ENCODE measurements around the gene RAB11B.
"Not testable (repeated sequence)": the region's sequence is repeated elsewhere in the genome, so short reads cannot be mapped to it uniquely, and the experiment has no call there.

The RAB11B gene

GRCh38 chr19:8413629-8413995 is 23.5 kb downstream of the RAB11B start:
- DNase-seq: no peak

GRCh38 chr19:8416796-8417195 is 26.6 kb downstream of the RAB11B start:
- Histone ChIP-seq H4K20me1 (ENCODE audit: insufficient read depth, low read length) (no peaks in the 10 kb centered on the region), H3K79me2 (ENCODE audit: insufficient read depth, low read length) (no peaks in the 10 kb centered on the region), H3K4me3 (ENCODE audit: low read depth in 1 of 2, low read length in 2 of 2) (no peak overlapping the region), H3K4me1 (ENCODE audit: insufficient read depth, low read length) (peaks cover 10% of the 10 kb centered on the region), H3K36me3 (ENCODE audit: insufficient read depth, low read length) (no peaks in the 10 kb centered on the region), H3K27ac (ENCODE audit: low read length) (no peak overlapping the region), H3K9ac (ENCODE audit: low read depth, low read length) (no peak overlapping the region), H3K9me3 (ENCODE audit: insufficient read depth, low read length, severe bottlenecking) (no peaks in the 10 kb centered on the region), H2AFZ (ENCODE audit: low read depth, low read length) (no peak overlapping the region), H3K27me3 (ENCODE audit: insufficient read depth, low read length, poor library complexity) (no peaks in the 10 kb centered on the region), H3K4me2 (ENCODE audit: insufficient read depth, low read length) (no peak overlapping the region)
- DNase-seq (no peak), ATAC-seq (ENCODE audit: insufficient read depth, low read depth) (no peak)
- TF ChIP-seq EZH2 (IDR thresholded peaks at IDR 0.05; ENCODE audit: borderline replicate concordance, low read depth, low read length, severe bottlenecking): no peak

More at GRCh38 chr19:8413629-8413995, 23.5 kb downstream of the RAB11B start:
- Histone ChIP-seq H2AFZ (ENCODE audit: low read depth, low read length) (peak overlapping the region; percentile 83), H3K79me2 (ENCODE audit: insufficient read depth, low read length) (no peaks in the 10 kb centered on the region), H3K27me3 (ENCODE audit: insufficient read depth, low read length, poor library complexity) (no peaks in the 10 kb centered on the region), H4K20me1 (ENCODE audit: insufficient read depth, low read length) (no peaks in the 10 kb centered on the region), H3K4me2 (ENCODE audit: insufficient read depth, low read length) (peak overlapping the region; percentile 87), H3K9ac (ENCODE audit: low read depth, low read length) (peak overlapping the region; percentile 63), H3K36me3 (ENCODE audit: insufficient read depth, low read length) (no peaks in the 10 kb centered on the region), H3K4me1 (ENCODE audit: insufficient read depth, low read length) (peaks cover 10% of the 10 kb centered on the region), H3K27ac (ENCODE audit: low read length) (peak overlapping the region; percentile 3; the same call in 1 of the 2 replicates), H3K9me3 (ENCODE audit: insufficient read depth, low read length, severe bottlenecking) (no peaks in the 10 kb centered on the region), H3K4me3 (ENCODE audit: low read depth in 1 of 2, low read length in 2 of 2) (peak overlapping the region; percentile 23 to 66; a peak in 3 of 4 replicates)
- TF ChIP-seq CTCF (IDR thresholded peaks at IDR 0.05; ENCODE audit: borderline replicate concordance, extremely low read depth, low read length, poor library complexity, severe bottlenecking) (no peak), EZH2 (IDR thresholded peaks at IDR 0.05; ENCODE audit: borderline replicate concordance, low read depth, low read length, severe bottlenecking) (no peak)
- ATAC-seq (ENCODE audit: insufficient read depth, low read depth): no peak

DNA sequence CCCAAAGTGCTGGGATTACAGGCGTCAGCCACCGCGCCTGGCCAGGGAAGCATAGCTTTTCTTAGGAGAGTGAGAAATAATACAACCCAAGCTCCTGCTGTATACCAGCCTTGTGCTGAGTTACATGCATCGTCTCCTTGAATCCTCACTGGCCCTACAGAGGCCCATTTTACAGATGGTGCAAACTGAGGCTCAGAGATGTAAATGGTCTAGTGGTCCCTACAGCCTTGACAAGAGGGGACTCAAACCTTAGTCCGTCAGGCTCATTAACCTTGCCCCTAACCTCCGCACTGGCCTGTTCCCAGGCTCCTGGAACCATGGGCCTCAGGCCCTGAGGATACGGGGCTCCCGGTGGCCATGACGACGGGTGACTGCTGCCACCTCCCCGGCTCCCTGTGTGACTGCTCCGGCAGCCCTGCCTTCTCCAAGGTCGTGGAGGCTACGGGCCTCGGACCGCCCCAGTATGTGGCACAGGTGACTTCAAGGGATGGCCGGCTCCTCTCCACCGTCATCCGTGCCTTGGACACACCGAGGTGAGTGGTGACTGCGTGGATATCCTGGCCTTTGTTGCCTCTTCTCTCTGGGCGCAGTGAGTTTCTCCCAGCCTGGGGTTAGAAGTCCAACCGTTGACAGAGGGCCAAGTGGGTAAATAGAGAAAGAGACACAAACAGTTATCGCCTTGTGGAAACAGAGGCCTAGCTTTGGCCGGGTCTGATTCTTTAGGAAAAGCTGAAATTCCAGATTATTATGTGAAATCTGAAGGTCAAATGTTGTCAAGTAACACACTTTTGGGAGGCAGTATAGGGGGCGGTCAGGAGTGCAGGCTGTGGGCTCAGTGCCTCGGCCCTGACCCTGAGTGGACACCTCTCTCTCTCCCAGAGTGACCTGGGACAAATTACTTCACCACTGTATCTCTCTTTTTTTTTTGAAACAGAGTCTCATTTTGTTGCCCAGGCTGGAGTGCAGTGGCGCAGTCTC is 31.6 kb downstream of the RAB11B start:
- no peak for DNase-seq
- no peaks in the 10 kb centered on the region for H3K9me3 ChIP-seq (ENCODE audit: insufficient read depth, low read length, severe bottlenecking)
- H3K36me3 ChIP-seq (ENCODE audit: insufficient read depth, low read length): no peaks in the 10 kb centered on the region
- TF ChIP-seq CTCF (IDR thresholded peaks at IDR 0.05; ENCODE audit: borderline replicate concordance, extremely low read depth, low read length, poor library complexity, severe bottlenecking): no peak
- TF ChIP-seq EZH2 (IDR thresholded peaks at IDR 0.05; ENCODE audit: borderline replicate concordance, low read depth, low read length, severe bottlenecking): no peak
- no peak for ATAC-seq (ENCODE audit: insufficient read depth, low read depth)
- no peak overlapping the region for H3K4me3 ChIP-seq (ENCODE audit: low read depth in 1 of 2, low read length in 2 of 2)
- no peaks in the 10 kb centered on the region for H3K79me2 ChIP-seq (ENCODE audit: insufficient read depth, low read length)
- no peak overlapping the region for H3K27ac ChIP-seq (ENCODE audit: low read length)
- H3K4me1 ChIP-seq (ENCODE audit: insufficient read depth, low read length): no peaks in the 10 kb centered on the region
- no peak overlapping the region for H3K9ac ChIP-seq (ENCODE audit: low read depth, low read length)
- H3K27me3 ChIP-seq (ENCODE audit: insufficient read depth, low read length, poor library complexity): no peaks in the 10 kb centered on the region
- H2AFZ ChIP-seq (ENCODE audit: low read depth, low read length): no peak overlapping the region
- H4K20me1 ChIP-seq (ENCODE audit: insufficient read depth, low read length): no peaks in the 10 kb centered on the region
- H3K4me2 ChIP-seq (ENCODE audit: insufficient read depth, low read length): no peak overlapping the region

DNA sequence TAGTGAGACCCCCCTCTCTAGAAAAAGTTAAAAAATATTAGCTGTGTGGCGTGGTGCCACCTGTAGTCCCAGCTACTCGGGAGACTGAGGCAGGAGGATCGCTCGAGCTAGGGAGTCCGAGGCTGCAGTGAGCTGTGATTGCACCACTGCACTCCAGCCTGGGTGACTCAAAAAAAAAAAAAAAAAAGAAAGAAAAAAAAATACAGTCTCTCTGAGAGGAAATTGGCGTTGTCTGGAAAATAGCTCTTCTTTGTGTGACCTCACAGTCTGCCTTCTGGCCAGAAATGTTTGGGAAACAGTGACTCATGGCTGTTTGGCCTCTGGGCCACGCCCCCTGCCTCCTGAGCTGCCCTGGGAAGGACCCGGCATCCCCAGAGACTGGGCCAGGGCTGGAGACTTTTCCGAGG is 33.7 kb downstream of the RAB11B start:
- Histone ChIP-seq H3K27me3 (ENCODE audit: insufficient read depth, low read length, poor library complexity) (no peaks in the 10 kb centered on the region), H3K36me3 (ENCODE audit: insufficient read depth, low read length) (no peaks in the 10 kb centered on the region), H3K4me1 (ENCODE audit: insufficient read depth, low read length) (no peaks in the 10 kb centered on the region), H3K79me2 (ENCODE audit: insufficient read depth, low read length) (no peaks in the 10 kb centered on the region), H3K9ac (ENCODE audit: low read depth, low read length) (no peak overlapping the region), H3K9me3 (ENCODE audit: insufficient read depth, low read length, severe bottlenecking) (no peaks in the 10 kb centered on the region), H3K27ac (ENCODE audit: low read length) (no peak overlapping the region), H2AFZ (ENCODE audit: low read depth, low read length) (no peak overlapping the region), H3K4me3 (ENCODE audit: low read depth in 1 of 2, low read length in 2 of 2) (no peak overlapping the region), H4K20me1 (ENCODE audit: insufficient read depth, low read length) (no peaks in the 10 kb centered on the region), H3K4me2 (ENCODE audit: insufficient read depth, low read length) (no peak overlapping the region)
- TF ChIP-seq EZH2 (IDR thresholded peaks at IDR 0.05; ENCODE audit: borderline replicate concordance, low read depth, low read length, severe bottlenecking) (no peak), CTCF (IDR thresholded peaks at IDR 0.05; ENCODE audit: borderline replicate concordance, extremely low read depth, low read length, poor library complexity, severe bottlenecking) (no peak)
- ATAC-seq (ENCODE audit: insufficient read depth, low read depth) (no peak), DNase-seq (no peak)

DNA sequence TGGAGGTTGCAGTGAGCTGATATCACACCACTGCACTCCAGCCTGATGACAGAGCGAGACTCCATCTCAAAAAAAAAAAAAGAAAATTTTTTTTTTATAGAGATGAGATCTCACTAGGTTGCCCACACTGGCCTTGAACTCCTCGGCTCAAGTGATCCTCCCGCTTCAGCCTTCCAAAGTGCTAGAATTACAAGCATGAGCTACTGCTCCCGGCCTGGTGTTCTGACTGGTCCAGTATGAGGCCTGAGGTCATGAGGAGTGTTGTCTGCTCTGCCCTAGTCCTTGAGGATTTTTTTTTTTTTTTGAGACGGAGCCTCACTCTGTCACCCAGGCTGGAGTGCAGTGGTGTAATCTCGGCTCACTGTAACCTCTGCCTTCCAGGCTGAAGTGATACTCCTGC is 35.2 kb downstream of the RAB11B start:
- H3K4me2 ChIP-seq (ENCODE audit: insufficient read depth, low read length); H4K20me1 ChIP-seq (ENCODE audit: insufficient read depth, low read length); ATAC-seq (ENCODE audit: insufficient read depth, low read depth); H3K4me3 ChIP-seq (ENCODE audit: low read depth in 1 of 2, low read length in 2 of 2); DNase-seq; H3K27me3 ChIP-seq (ENCODE audit: insufficient read depth, low read length, poor library complexity); H3K9me3 ChIP-seq (ENCODE audit: insufficient read depth, low read length, severe bottlenecking); H3K4me1 ChIP-seq (ENCODE audit: insufficient read depth, low read length); H2AFZ ChIP-seq (ENCODE audit: low read depth, low read length); H3K36me3 ChIP-seq (ENCODE audit: insufficient read depth, low read length); H3K27ac ChIP-seq (ENCODE audit: low read length); H3K79me2 ChIP-seq (ENCODE audit: insufficient read depth, low read length); H3K9ac ChIP-seq (ENCODE audit: low read depth, low read length): not testable (repeated sequence)
